Nephron progenitor cell (in vitro differentiated cells): ENCODE measurements around the gene SH3GL1.

ENCODE experiments used
- DNase-seq: peaks from one replicate; pipeline ENCODE4 v3.0.0; 2021
- H3K27ac Mint-ChIP-seq: 2 replicates; pipeline ENCODE4 v1.8.0; 2021; ENCODE audit warnings: mild to moderate bottlenecking, moderate library complexity, mixed read lengths
- H3K27me3 Mint-ChIP-seq: 2 replicates; pipeline ENCODE4 v1.8.0; 2021; ENCODE audit warnings: mild to moderate bottlenecking, low read depth, mixed read lengths; ENCODE audit not compliant: poor library complexity
- H3K36me3 Mint-ChIP-seq: 2 replicates; pipeline ENCODE4 v1.8.0; 2021; ENCODE audit warnings: low read depth, mixed read lengths
- H3K4me1 Mint-ChIP-seq: 2 replicates; pipeline ENCODE4 v1.8.0; 2021; ENCODE audit warnings: mixed read lengths
- H3K4me3 Mint-ChIP-seq: 2 replicates; pipeline ENCODE4 v1.8.0; 2021; ENCODE audit warnings: mild to moderate bottlenecking, moderate library complexity, mixed read lengths
- H3K9me3 Mint-ChIP-seq: 2 replicates; pipeline ENCODE4 v1.8.0; 2021; ENCODE audit warnings: mild to moderate bottlenecking, moderate library complexity, mixed read lengths
- CTCF ChIP-seq: fragments of 200-600 bp; sonication (generic); IDR thresholded peaks from 2 replicates; pipeline ENCODE4 v1.5.0; 2021; ENCODE audit warnings: antibody characterized with exemption

The SH3GL1 gene

GRCh38 chr19:4322942-4323665 is 77.2 kb downstream of the SH3GL1 start:
- Mint-ChIP-seq H3K27me3 (peaks cover 40% of the 10 kb centered on the region), H3K4me1 (peaks cover 19% of the 10 kb centered on the region), H3K4me3 (no peak overlapping the region), H3K9me3 (peaks cover 31% of the 10 kb centered on the region), H3K36me3 (peaks cover 27% of the 10 kb centered on the region), H3K27ac (no peak overlapping the region)
- TF ChIP-seq CTCF: no peak
- no peak for DNase-seq

GRCh38 chr19:4320419-4320818 is 79.9 kb downstream of the SH3GL1 start:
- H3K9me3 Mint-ChIP-seq: peaks cover 31% of the 10 kb centered on the region
- peaks cover 45% of the 10 kb centered on the region for H3K36me3 Mint-ChIP-seq
- peaks cover 15% of the 10 kb centered on the region for H3K27me3 Mint-ChIP-seq
- no peak overlapping the region for H3K4me3 Mint-ChIP-seq
- no peak overlapping the region for H3K27ac Mint-ChIP-seq
- H3K4me1 Mint-ChIP-seq: no peaks in the 10 kb centered on the region
- TF ChIP-seq CTCF: no peak
- no peak for DNase-seq

- H3K27ac Mint-ChIP-seq: no peak overlapping the region
- peaks cover 8% of the 10 kb centered on the region for H3K27me3 Mint-ChIP-seq
- no peak for TF ChIP-seq CTCF
- no peak for DNase-seq
- H3K4me1 Mint-ChIP-seq: no peaks in the 10 kb centered on the region
- no peak overlapping the region for H3K4me3 Mint-ChIP-seq
- H3K9me3 Mint-ChIP-seq: peaks cover 31% of the 10 kb centered on the region
- H3K36me3 Mint-ChIP-seq: peaks cover 54% of the 10 kb centered on the region
These were observed 81.2 kb downstream of the SH3GL1 start for GRCh38 chr19:4319067-4319718.

- no peaks in the 10 kb centered on the region for H3K4me1 Mint-ChIP-seq
- TF ChIP-seq CTCF: no peak
- peaks cover 8% of the 10 kb centered on the region for H3K27me3 Mint-ChIP-seq
- H3K4me3 Mint-ChIP-seq: no peak overlapping the region
- H3K36me3 Mint-ChIP-seq: peaks cover 56% of the 10 kb centered on the region
- no peak overlapping the region for H3K27ac Mint-ChIP-seq
- H3K9me3 Mint-ChIP-seq: peaks cover 31% of the 10 kb centered on the region
- no peak for DNase-seq
These were observed 81.9 kb downstream of the SH3GL1 start for GRCh38 chr19:4318460-4318859.

- peaks cover 64% of the 10 kb centered on the region for H3K36me3 Mint-ChIP-seq
- no peaks in the 10 kb centered on the region for H3K4me1 Mint-ChIP-seq
- peaks cover 26% of the 10 kb centered on the region for H3K9me3 Mint-ChIP-seq
- H3K4me3 Mint-ChIP-seq: no peak overlapping the region
- DNase-seq: no peak
- peaks cover 8% of the 10 kb centered on the region for H3K27me3 Mint-ChIP-seq
- no peak for TF ChIP-seq CTCF
- no peak overlapping the region for H3K27ac Mint-ChIP-seq
These were observed 83.4 kb downstream of the SH3GL1 start for GRCh38 chr19:4316956-4317355.
